Measurements from ENCODE around the gene SLC22A13.
"Not testable (repeated sequence)": the region's sequence is repeated elsewhere in the genome, so short reads cannot be mapped to it uniquely, and the experiment has no call there.

The SLC22A13 gene

GRCh38 chr3:38307599-38307998 lies 42.0 kb downstream of the SLC22A13 start:
- no peak for DNase-seq

GRCh38 chr3:38308456-38308855 lies 42.8 kb downstream of the SLC22A13 start:
- DNase-seq: no peak

GRCh38 chr3:38311476-38311875 lies 45.9 kb downstream of the SLC22A13 start:
- DNase-seq: no peak

GRCh38 chr3:38311941-38312340 lies 46.3 kb downstream of the SLC22A13 start:
- DNase-seq: no peak

GRCh38 chr3:38312356-38312755 lies 46.7 kb downstream of the SLC22A13 start:
- no peak for DNase-seq

- DNase-seq: no peak
Measured at GRCh38 chr3:38313263-38313662, 47.7 kb downstream of the SLC22A13 start.

- DNase-seq: no peak
Measured at GRCh38 chr3:38313695-38314094, 48.1 kb downstream of the SLC22A13 start.

- DNase-seq: no peak
Measured at GRCh38 chr3:38314112-38314763, 48.6 kb downstream of the SLC22A13 start.

- no peak for DNase-seq
Measured at GRCh38 chr3:38314764-38315487, 49.3 kb downstream of the SLC22A13 start.

GRCh38 chr3:38315488-38316230 lies 50.0 kb downstream of the SLC22A13 start:
- DNase-seq: no peak

- DNase-seq: no peak
Measured at GRCh38 chr3:38316356-38317191, 51.0 kb downstream of the SLC22A13 start.

- no peak for DNase-seq
Measured at GRCh38 chr3:38317192-38317759, 51.7 kb downstream of the SLC22A13 start.

- DNase-seq: no peak
Measured at GRCh38 chr3:38318766-38319671, 53.4 kb downstream of the SLC22A13 start.

- not testable (repeated sequence) for DNase-seq
Measured at GRCh38 chr3:38320638-38321037, 55.0 kb downstream of the SLC22A13 start.

GRCh38 chr3:38323060-38323459 lies 57.4 kb downstream of the SLC22A13 start:
- DNase-seq: no peak

- no peak for DNase-seq
Measured at GRCh38 chr3:38325256-38325655, 59.6 kb downstream of the SLC22A13 start.

GRCh38 chr3:38327335-38328009 lies 61.9 kb downstream of the SLC22A13 start:
- no peak for DNase-seq
